Right cardiac atrium (tissue), 5 donors: Measurements from ENCODE around the gene FADS2. TPM values are rescaled to one million over a fixed set of nuclear protein-coding genes. Genes with fewer than 3 reads are reported as not detected.

Source experiments
- ATAC-seq, 2 donors: fragments of 200-7000 bp; cut with Tn5 transposase; one replicate each; pipeline versions ENCODE4 v1.8.0 to v1.9.1; 2020; ENCODE audit warnings: moderate library complexity in 2 of 2, mild to moderate bottlenecking in 1 of 2
- DNase-seq, 3 donors: peaks; one replicate each; pipeline ENCODE4 v3.0.0-alpha.2; 2020
- H3K27ac ChIP-seq: one replicate; pipeline ENCODE4 v1.5.1; 2013; ENCODE audit warnings: mild to moderate bottlenecking, low read length, control low read depth, moderate library complexity
- H3K27me3 ChIP-seq: one replicate; pipeline ENCODE4 v1.6.1; 2013; ENCODE audit not compliant: control insufficient read depth, insufficient read depth
- H3K4me1 ChIP-seq: one replicate; pipeline ENCODE4 v1.6.1; 2013; ENCODE audit warnings: low read length; ENCODE audit not compliant: control insufficient read depth, insufficient read depth
- H3K4me3 ChIP-seq: one replicate; pipeline ENCODE4 v1.5.1; 2013; ENCODE audit warnings: low read length, control low read depth
- H3K9me3 ChIP-seq: one replicate; pipeline ENCODE4 v1.6.1; 2013; ENCODE audit warnings: low read length; ENCODE audit not compliant: control insufficient read depth
- WGBS: extraction: QIAGEN DNeasy Blood & Tissue Kit; methylation state at CpG from one replicate; pipeline ENCODE4 v1.1.7; 2013; 5-methylcytosine and 5-hydroxymethylcytosine counted together
- intact Hi-C, 4 donors: fragments of 100-400 bp; cut with DNase I; formaldehyde crosslinking; loops; one replicate each; pipeline versions ENCODE4 v1.11.0 to v1.14.0; 2022 to 2023
- polyA plus RNA-seq: library from polyadenylated mRNA; stranded (reverse); fragments of 200-250 nt; gene quantifications from one replicate; pipeline ENCODE4 v1.2.3, GENCODE V29; 2013
- total RNA-seq, 4 donors: library from RNA; stranded (reverse); fragmentation: NEBNext Ultra II Directional; extraction: Animal tissue kit (Norgen Biotek cat#: 25700); gene quantifications; one replicate each; pipeline ENCODE4 v1.2.1, GENCODE V29; 2021
- donor health status: healthy with polysubstance abuse.
- donor health status: DM: no; HTN: yes; CAD: no.
- donor health status: DM: no; HTN: no; CAD: no.
- donor health status: DM: no; HTN: yes; CAD: no; lungs with severe emphysema.
- donor health status: DM: yes; HTN: yes; CAD: no.

Gene FADS2
- total and polyA plus RNA-seq, 5 donors: 16.4 to 38.1 (median 30.6) TPM

- no peak overlapping the region for H3K4me3 ChIP-seq
- WGBS: 31% methylated on average over 24 of the region's 24 CpGs
- peaks cover 7% of the 10 kb centered on the region for H3K4me1 ChIP-seq
- peak overlapping the region; percentile 24 for H3K27ac ChIP-seq
- no peaks in the 10 kb centered on the region for H3K27me3 ChIP-seq
- ATAC-seq (peak; percentile 60 to 86), DNase-seq (peak; percentile 73 to 90 (median 88))
- intact Hi-C loops: no loop called here
- no peaks in the 10 kb centered on the region for H3K9me3 ChIP-seq
Measured at GRCh38 chr11:61851113-61851899, 23.2 kb downstream of the FADS2 start.

- peak in 2 of 3 donors; percentile 29 to 40 for DNase-seq
- intact Hi-C loops: no loop called here
Measured at GRCh38 chr11:61851900-61852295, 23.8 kb downstream of the FADS2 start.

DNA sequence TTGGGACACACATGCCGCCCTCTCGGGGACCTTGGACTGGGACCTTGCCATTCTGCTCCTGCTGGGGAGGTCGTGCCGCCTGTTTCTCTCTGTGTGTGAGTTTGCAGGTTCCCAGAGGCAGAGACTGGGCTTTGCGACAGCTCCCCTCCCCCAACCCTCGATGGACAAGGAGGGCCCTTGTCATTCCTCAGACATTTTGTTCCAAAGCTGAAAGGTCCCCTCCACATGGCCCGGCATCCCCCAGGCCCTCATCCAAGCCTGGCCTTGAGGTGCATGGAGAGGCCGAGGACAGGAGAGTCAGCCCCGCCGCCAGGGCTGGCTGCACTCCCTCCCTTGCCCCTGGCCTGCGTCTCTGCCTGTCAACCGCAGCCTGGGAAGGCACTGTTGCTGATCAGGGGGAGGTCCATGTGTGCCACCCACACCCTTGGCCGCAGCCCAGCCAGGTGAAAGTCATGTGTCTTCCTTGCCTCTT lies 25.6 kb downstream of the FADS2 start:
- intact Hi-C loops: no loop called here
- Histone ChIP-seq H3K27ac (no peak overlapping the region), H3K9me3 (no peaks in the 10 kb centered on the region), H3K4me3 (no peak overlapping the region), H3K27me3 (no peaks in the 10 kb centered on the region), H3K4me1 (peaks cover 7% of the 10 kb centered on the region)
- ATAC-seq: no peak
- peak in 2 of 3 donors; percentile 47 to 63 for DNase-seq
- 74% methylated on average over 13 of the region's 13 CpGs for WGBS

More at GRCh38 chr11:61851900-61852295, 23.8 kb downstream of the FADS2 start:
- H3K27ac ChIP-seq: no peak overlapping the region
- WGBS: 61% methylated on average over 6 of the region's 6 CpGs
- peaks cover 7% of the 10 kb centered on the region for H3K4me1 ChIP-seq
- H3K9me3 ChIP-seq: no peaks in the 10 kb centered on the region
- no peak overlapping the region for H3K4me3 ChIP-seq
- no peak for ATAC-seq
- no peaks in the 10 kb centered on the region for H3K27me3 ChIP-seq

- no peaks in the 10 kb centered on the region for H3K27me3 ChIP-seq
- H3K4me1 ChIP-seq: peaks cover 7% of the 10 kb centered on the region
- DNase-seq (peak in 1 of 3 donors; percentile 19), ATAC-seq (no peak)
- H3K9me3 ChIP-seq: no peaks in the 10 kb centered on the region
- no peak overlapping the region for H3K27ac ChIP-seq
- WGBS: 92% methylated on average over 17 of the region's 17 CpGs
- intact Hi-C loops: no loop called here
- H3K4me3 ChIP-seq: no peak overlapping the region
Measured at GRCh38 chr11:61854206-61854895, 26.3 kb downstream of the FADS2 start.

- DNase-seq (peak in 2 of 3 donors; percentile 23 to 55), ATAC-seq (no peak)
Measured at GRCh38 chr11:61854966-61855714, 27.0 kb downstream of the FADS2 start.

DNA sequence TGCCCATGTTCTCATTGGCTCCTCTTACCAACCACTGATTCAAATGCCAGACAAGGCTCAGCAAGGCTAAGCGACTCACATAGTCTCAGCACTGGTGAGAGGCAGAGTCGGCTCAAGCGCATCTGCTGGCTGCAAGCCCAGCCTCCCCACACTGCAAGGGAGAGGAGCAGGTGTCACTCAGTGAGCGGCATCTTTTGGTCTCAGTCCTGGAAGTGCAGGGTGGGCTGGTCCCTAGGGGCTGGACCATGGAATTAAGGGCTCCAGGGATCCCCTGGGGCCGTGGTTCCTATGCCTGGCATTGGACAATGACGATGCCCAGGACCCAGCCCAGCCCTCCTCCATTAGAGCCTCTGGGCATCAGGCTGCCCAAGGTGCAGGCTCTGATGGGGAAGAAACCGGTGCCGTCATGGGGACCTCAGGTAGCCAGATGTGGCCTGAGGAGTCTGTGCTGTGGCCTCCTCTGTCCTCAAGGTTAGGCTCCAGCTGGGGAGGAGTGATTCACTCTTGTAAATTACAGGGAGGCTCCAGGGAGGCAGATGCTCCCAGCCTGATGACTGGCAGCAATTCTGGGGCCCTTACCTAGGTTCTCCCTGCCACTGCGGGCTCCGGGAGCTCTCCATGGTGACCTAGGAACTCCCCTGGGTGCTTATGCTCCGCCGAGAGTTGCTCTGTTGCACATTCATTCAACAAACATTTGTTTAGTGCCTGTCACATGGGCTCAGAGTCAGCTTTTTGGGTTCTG lies 28.0 kb downstream of the FADS2 start:
- no peak for ATAC-seq
- DNase-seq: peak in 1 of 3 donors; percentile 55
- Histone ChIP-seq H3K27me3 (no peaks in the 10 kb centered on the region), H3K4me1 (peaks cover 11% of the 10 kb centered on the region), H3K4me3 (no peak overlapping the region), H3K9me3 (no peaks in the 10 kb centered on the region), H3K27ac (no peak overlapping the region)
- intact Hi-C loops: no loop called here
- WGBS: 83% methylated on average over 12 of the region's 12 CpGs

More at GRCh38 chr11:61854966-61855714, 27.0 kb downstream of the FADS2 start:
- H3K27ac ChIP-seq: no peak overlapping the region
- no peak overlapping the region for H3K4me3 ChIP-seq
- 81% methylated on average over 14 of the region's 14 CpGs for WGBS
- no peaks in the 10 kb centered on the region for H3K9me3 ChIP-seq
- H3K27me3 ChIP-seq: no peaks in the 10 kb centered on the region
- intact Hi-C loops: no loop called here
- H3K4me1 ChIP-seq: peaks cover 10% of the 10 kb centered on the region

DNA sequence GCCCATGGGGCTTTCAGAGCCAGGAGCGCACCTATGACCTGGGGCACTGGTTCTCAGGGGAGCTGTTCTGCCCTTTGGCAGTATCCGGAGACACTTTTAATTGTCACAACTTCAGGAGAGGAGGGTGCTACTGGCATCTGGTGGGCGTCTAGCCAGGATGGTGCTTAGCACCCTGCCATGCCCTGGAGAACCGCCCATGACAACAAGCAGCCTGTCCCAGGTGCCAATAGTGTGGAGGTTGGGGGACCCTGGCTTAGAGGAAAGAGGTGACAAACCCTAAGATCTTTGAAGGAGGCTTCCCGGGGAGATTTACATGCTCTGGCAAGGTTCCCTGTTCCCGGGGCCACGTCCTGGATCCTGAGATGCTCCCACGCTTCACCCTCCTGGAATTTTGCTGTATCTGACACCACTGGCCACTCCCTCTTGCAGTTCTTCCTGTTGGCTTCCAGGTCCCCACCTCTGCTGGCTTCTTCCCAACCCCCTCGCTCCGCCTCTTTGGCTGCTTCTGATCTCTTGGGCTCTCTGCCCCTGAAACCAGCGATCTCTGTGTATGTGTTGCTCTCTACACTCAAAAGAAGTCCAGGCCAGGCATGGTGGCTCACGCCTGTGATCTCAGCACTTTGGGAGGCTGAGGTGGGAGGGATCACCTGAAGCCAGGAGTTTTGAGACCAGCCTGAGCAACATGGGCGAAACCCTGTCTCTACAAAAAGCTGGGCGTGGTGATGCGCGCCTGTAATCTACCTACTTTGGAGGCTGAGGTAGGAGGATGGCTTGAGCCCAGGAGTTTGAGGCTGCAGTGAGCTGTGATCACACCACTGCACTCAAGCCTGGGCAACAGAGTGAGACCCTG lies 32.2 kb downstream of the FADS2 start:
- ATAC-seq (peak; percentile 67 to 73), DNase-seq (peak; percentile 76 to 91 (median 90))
- Histone ChIP-seq H3K27ac (peak overlapping the region; percentile 54), H3K4me3 (no peak overlapping the region), H3K27me3 (no peaks in the 10 kb centered on the region), H3K4me1 (peaks cover 6% of the 10 kb centered on the region), H3K9me3 (no peaks in the 10 kb centered on the region)
- 59% methylated on average over 16 of the region's 16 CpGs for WGBS
- intact Hi-C loops: loop anchor here in 1 of 4 donors (10.0 kb wide), 1 partner anchor 45 kb away; the partner anchor contains the start of gene FADS1

DNA sequence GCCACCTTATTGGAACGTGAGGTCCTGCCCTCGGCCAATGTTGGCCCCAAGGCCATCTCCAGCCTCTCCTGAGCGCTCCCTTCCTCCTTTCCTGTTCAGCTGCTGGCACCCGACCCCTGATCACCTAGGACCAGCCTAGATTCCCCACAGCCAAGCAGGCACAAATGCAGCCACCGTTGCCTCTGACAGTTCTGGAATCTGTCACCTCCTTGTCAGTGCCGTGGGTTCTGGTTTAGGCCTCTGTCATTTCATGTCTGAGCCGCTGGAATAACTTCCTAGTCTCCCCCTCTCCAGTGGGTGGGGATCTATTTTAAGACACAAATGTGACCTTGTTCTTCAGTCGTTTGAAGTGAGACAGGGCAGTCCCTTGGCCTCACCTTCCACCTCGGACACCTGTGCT lies 33.5 kb downstream of the FADS2 start:
- no peaks in the 10 kb centered on the region for H3K27me3 ChIP-seq
- intact Hi-C loops: loop anchor here in 1 of 4 donors (10.0 kb wide), 1 partner anchor 47 kb away; the partner anchor contains the start of gene FADS1
- DNase-seq (peak in 2 of 3 donors; percentile 50 to 59), ATAC-seq (peak; percentile 26 to 57)
- H3K9me3 ChIP-seq: no peaks in the 10 kb centered on the region
- 56% methylated on average over 9 of the region's 9 CpGs for WGBS
- H3K4me1 ChIP-seq: peaks cover 6% of the 10 kb centered on the region
- H3K27ac ChIP-seq: peak overlapping the region; percentile 50
- H3K4me3 ChIP-seq: no peak overlapping the region

GRCh38 chr11:61862714-61863547 lies 34.8 kb downstream of the FADS2 start:
- Histone ChIP-seq H3K4me3 (no peak overlapping the region), H3K27ac (no peak overlapping the region), H3K4me1 (peaks cover 6% of the 10 kb centered on the region), H3K27me3 (no peaks in the 10 kb centered on the region), H3K9me3 (no peaks in the 10 kb centered on the region)
- DNase-seq: peak in 2 of 3 donors; percentile 24 to 38
- no peak for ATAC-seq
- intact Hi-C loops: loop anchor here in 1 of 4 donors (10.0 kb wide), 1 partner anchor 48 kb away; the partner anchor contains the start of gene FADS1
- 87% methylated on average over 18 of the region's 18 CpGs for WGBS
